Right lobe of liver (tissue), 4 donors: ENCODE data around the gene OPCML.

Experiments
- POLR2A ChIP-seq: fragments of 450-650 bp; IDR thresholded peaks from one replicate; pipeline ENCODE4 v1.6.1; 2017; ENCODE audit warnings: antibody characterized with exemption, mild to moderate bottlenecking
- TF ChIP-seq, protein P1 (sequence below), 4 donors: fragments of 200-600 bp in 3 of 4; fragments of 450-650 bp in 1 of 4; IDR thresholded peaks; one replicate each; pipeline versions ENCODE4 v1.5.1 to v1.8.0; 2016 to 2022; ENCODE audit warnings: antibody characterized with exemption in 4 of 4, mild to moderate bottlenecking in 2 of 4
- donor health status: DM: no; HTN: no; CAD: no.
- donor health status: DM: no; HTN: no; CAD: no.
- donor health status: DM: no; HTN: yes; CAD: no.

DNA sequence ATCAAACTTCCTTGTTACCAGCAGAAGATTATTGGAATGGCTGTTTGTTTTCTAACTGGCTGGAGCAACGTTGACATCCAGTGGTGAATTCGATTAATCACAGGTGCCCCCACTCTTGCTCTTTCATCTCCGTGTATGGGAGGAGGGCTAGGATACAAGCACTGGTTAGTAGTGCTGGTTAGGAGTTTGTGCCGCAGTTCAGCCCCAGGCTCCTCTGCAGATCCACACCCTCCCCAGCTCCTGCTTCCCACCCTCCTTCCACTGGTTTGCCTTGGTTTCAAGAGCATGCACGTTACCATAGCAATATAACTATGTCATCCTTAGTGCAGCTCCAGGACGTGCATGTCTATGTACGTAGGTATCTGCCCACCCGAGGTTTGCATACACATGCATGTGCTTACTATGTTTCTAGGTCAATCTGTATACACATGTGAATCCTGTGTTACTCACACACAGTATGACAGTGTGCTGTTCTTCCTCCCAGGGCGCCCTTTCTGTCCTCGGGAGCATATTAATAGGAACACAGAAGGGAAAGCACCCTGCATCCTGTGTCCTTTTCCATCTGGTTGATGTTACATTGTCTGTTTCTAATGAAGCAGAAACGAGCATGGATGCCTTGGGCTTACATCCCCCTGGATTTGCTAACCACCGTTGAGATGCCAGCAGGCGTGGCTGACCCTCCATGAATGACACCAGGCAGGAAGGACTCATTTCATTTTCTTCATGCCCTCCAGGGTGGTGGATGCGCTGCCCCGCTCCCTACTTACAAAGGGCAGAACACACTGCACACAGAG, 539.3 kb downstream of the OPCML start:
- TF ChIP-seq POLR2A: no peak
- TF ChIP-seq, protein P1, sequence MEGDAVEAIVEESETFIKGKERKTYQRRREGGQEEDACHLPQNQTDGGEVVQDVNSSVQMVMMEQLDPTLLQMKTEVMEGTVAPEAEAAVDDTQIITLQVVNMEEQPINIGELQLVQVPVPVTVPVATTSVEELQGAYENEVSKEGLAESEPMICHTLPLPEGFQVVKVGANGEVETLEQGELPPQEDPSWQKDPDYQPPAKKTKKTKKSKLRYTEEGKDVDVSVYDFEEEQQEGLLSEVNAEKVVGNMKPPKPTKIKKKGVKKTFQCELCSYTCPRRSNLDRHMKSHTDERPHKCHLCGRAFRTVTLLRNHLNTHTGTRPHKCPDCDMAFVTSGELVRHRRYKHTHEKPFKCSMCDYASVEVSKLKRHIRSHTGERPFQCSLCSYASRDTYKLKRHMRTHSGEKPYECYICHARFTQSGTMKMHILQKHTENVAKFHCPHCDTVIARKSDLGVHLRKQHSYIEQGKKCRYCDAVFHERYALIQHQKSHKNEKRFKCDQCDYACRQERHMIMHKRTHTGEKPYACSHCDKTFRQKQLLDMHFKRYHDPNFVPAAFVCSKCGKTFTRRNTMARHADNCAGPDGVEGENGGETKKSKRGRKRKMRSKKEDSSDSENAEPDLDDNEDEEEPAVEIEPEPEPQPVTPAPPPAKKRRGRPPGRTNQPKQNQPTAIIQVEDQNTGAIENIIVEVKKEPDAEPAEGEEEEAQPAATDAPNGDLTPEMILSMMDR (IDR thresholded peaks at IDR 0.05): peak in 3 of 4 donors; percentile 12 to 23 (median 15)
